ENCODE measurements around the gene LCN12.

Gene LCN12

GRCh38 chr9:136958898-136959850, 7.1 kb downstream of the LCN12 start:
- DNase-seq (ENCODE audit: low read depth) = no peak

DNA sequence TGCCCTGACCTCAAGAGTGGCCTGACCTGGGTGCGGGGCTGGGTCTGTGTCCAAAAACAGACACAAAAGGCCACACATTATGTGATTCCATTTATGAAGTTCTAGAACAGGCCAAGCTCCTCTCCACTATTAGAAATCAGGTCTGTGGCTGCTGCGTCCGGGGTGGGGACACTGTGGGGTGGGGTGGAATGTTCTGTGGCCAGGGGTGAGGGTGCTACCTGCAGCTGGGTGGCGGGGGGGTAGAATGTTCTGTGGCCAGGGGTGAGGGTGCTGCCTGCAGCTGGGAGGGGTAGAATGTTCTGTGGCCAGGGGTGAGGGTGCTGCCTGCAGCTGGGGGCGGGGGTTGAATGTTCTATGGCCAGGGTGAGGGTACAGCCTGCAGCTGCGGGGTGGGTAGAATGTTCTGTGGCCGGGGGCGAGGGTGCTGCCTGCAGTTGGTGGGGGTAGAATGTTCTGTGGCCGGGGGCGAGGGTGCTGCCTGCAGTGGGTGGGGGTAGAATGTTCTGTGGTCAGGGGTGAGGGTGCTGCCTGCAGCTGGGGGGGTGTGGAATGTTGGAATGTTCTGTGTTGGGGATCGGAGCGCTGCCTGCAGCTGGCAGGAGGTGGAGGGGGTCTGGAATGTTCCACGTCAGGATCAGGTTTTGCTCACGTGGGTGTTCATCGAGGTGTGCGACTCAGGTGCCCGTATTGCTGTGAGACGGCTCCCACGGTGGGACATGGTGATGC, 8.3 kb downstream of the LCN12 start:
- no peak for DNase-seq (ENCODE audit: low read depth)

- no peak for DNase-seq (ENCODE audit: low read depth)
These were observed 8.8 kb downstream of the LCN12 start for GRCh38 chr9:136960938-136961275.

DNA sequence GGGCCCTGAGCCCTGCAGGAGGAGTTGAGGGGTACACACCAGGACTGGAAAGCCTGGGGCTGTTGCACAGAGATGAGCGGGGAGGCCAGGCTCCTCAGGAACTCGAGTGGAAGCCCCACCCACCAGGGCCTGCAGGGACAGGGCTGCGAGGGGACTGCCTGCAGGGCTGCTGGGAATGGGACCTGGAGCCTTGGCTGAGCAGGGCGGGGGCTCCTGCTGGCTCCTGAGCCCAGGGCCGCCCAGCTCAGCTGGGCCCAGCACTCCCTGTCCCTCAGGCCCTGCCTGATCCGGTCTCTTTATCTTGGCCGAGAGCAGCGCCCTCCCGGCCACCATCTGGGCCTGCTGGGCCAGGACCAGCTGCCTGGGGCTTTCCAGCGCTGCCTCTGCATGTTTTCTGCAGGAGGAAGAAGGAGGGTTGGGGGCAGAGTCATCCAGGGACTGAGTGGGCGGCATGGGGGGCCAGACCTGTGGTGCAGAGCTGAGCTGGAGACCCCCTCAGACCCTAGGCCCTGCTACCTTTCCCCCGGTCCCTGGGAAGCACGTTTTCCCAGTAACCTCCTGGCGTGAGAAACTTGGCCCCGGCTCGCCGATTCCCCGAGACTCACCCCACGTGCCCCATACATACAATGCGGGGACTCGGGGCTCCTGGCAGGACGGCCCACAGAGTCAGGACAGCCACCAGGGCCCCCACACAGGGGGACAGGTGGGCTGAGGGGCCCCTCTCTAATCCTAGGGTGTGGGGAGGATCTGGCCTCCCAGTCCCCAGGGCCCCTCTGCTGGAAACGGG, 9.4 kb downstream of the LCN12 start:
- no peak for DNase-seq (ENCODE audit: low read depth)

- DNase-seq (ENCODE audit: low read depth) = no peak
These were observed 10.1 kb downstream of the LCN12 start for GRCh38 chr9:136962163-136962562.

DNA sequence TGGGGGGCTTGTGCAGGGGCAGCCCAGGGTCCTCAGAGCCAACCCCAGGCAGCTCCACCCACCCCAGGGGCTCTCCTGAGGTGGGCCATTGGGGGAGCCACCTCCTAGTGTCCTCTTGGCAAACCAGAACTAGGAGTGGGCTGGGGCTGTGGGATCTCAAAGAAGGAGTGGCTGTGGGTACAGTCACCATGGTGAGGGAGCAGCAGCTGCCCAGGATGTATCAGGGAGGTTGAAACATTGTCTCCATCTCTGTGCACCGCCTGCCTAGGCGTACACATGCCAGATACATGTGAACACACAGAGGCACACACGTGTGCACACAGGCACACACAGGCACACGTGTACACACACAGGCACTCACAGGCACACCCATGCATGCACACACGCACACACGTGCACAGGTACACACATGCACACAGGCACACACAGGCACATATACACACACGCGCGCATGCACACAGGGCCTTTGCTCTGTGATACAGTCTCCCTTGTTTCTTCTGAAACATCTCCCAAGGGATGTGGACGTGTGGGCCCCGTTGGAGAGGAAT, 10.7 kb downstream of the LCN12 start:
- DNase-seq (ENCODE audit: low read depth) = no peak

DNA sequence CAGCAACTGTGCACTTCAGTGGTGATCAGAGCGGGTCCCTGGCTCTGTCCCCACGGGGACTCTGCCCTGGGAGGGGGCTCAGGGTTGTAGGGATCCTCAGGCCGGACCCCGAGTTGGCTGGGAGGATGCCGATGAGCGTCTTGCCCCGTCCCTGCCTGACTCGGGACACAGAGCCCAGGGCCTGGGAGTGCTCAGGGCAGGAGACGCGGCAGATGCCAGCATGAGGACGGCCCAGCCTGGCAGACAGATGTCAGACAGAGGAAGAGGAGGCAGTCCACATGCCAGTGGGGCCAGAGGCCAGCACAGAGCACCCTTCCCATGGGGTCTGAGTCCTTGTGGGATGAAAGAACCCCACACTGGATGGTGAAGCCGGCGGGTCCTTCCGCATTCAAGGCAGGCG, 11.3 kb downstream of the LCN12 start:
- DNase-seq (ENCODE audit: low read depth) = no peak

- DNase-seq (ENCODE audit: low read depth) = no peak
These were observed 11.7 kb downstream of the LCN12 start for GRCh38 chr9:136963751-136964150.

- DNase-seq (ENCODE audit: low read depth) = no peak
These were observed 12.2 kb downstream of the LCN12 start for GRCh38 chr9:136964171-136964689.

DNA sequence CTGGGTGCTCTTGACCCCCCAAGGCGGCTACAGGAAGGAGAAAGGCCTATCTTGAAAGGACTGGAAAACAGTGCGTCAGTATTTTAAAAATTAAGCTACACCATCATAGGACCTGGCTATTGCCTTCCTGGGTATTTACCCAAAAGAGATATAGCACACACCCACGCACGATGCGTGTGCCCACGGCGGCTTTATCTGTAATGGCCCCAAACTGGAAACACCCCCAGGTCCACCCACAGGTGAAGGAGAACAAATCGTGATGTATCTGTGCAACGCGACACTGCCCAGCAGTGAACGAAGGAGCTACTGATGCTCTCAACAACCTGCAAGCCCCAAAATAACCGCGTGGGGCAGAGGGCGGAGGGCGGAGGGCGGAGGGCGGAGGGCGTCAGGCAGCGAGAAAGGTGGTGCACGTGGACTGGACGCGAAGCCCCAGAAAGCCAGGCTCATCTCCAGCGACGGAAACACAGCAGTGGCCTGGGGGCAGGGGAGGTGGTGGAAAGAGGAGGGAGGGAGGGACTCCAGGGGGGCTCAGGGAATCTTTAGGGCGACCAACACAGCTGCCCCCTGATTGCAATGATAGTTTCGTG, 12.9 kb downstream of the LCN12 start:
- DNase-seq (ENCODE audit: low read depth) = no peak

DNA sequence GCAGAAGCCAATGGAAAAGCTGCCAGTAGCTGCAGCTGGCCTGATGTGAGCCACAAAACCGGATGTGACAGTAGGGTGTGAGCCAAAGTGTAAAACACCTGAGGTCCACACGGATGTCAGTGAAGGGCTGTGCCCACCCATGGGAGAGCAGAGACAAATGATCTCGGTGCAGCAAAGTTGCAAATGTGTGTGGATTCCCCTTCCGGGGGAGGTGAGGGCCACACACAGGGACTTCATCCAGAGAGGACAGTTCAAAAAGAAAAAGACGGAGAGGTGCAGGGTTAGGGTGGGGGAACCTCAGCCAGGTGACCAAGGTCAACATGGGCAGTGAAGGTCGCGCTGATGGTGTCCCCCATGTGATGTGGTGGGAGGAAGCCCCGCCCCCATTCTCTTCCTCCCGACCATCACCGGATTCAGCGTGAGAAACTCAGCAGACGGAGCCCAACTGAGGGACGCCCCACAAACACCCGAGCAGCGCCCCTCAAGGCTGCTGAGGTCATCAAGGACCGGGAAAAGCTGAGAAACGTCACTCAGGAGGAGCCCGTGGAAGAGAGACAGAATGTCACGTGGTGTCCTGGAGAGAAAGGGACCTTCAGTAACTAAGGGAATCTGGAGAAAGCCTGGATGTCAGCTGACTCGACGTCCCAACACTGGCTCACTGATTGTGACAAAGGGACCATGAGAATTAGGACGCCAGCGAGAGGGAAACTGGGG, 13.9 kb downstream of the LCN12 start:
- no peak for DNase-seq (ENCODE audit: low read depth)

- no peak for DNase-seq (ENCODE audit: low read depth)
These were observed 16.5 kb downstream of the LCN12 start for GRCh38 chr9:136968333-136969127.

DNA sequence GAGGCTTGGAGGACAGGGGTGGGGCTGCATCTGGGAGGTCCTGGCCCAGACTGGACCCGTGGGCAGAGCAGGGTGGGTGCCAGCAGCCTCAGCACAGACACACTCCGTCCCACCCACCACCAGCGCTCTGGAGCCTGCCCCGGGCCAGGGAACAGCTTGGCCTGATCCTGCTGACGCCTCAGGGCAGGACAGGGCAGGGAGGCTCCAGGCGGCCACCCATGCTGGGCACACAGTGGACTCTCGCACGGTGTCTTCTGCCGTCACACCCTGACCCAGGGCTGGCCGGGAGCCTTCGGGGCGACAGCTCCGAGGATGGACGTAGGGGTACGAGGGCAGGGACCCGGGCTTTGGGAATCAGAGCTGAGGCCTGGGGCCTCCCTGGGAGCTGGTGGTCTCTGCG, 17.1 kb downstream of the LCN12 start:
- DNase-seq (ENCODE audit: low read depth) = no peak

- no peak for DNase-seq (ENCODE audit: low read depth)
These were observed 17.7 kb downstream of the LCN12 start for GRCh38 chr9:136969774-136970173.

GRCh38 chr9:136970361-136970760, 18.3 kb downstream of the LCN12 start:
- DNase-seq (ENCODE audit: low read depth) = no peak

GRCh38 chr9:136971746-136972145, 19.7 kb downstream of the LCN12 start:
- no peak for DNase-seq (ENCODE audit: low read depth)

DNA sequence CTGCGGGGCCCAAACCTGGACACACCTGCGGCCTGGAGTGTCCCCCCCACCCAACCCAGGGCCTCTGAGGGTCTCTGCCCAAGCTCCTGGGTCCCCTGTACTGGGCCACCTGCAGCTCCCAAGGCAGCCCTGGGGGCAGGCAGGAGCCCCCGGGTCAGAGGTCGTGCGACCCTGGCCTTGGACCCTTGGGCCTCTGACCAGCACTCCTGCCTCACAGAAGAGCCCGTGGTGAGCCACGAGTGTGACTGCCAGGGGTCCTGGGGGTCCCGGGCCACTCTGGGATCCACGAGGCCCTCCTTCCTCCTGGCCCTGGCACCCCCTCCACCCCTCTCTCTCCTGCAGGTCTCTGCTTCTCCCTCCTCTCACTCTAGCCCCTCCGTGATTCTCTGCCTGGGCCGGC, 20.3 kb downstream of the LCN12 start:
- DNase-seq (ENCODE audit: low read depth) = no peak

- no peak for DNase-seq (ENCODE audit: low read depth)
These were observed 20.7 kb downstream of the LCN12 start for GRCh38 chr9:136972743-136973142.

- DNase-seq (ENCODE audit: low read depth) = no peak
These were observed 21.8 kb downstream of the LCN12 start for GRCh38 chr9:136973618-136974617.
